ENCODE results near the gene PGR.

DNA sequence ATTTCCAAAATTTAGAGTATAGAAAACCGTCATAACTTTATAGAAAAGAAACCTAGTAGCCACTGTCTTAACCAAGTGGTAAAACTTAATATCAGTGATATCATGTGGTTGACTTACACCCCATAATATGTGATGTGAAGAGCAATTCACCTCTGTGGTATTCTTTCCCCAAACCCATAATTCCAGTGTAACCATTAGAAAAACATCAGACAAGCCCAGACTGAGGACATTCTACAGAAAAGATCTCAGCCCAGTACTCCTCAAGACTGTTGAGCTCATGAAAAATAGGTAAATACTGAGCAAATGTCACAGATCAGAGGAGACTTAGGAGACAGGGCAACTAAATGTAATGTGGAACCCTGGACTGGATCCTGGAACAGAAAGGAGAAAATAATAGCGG, 134.6 kb downstream of the PGR start:
- TF ChIP-seq, protein P1, sequence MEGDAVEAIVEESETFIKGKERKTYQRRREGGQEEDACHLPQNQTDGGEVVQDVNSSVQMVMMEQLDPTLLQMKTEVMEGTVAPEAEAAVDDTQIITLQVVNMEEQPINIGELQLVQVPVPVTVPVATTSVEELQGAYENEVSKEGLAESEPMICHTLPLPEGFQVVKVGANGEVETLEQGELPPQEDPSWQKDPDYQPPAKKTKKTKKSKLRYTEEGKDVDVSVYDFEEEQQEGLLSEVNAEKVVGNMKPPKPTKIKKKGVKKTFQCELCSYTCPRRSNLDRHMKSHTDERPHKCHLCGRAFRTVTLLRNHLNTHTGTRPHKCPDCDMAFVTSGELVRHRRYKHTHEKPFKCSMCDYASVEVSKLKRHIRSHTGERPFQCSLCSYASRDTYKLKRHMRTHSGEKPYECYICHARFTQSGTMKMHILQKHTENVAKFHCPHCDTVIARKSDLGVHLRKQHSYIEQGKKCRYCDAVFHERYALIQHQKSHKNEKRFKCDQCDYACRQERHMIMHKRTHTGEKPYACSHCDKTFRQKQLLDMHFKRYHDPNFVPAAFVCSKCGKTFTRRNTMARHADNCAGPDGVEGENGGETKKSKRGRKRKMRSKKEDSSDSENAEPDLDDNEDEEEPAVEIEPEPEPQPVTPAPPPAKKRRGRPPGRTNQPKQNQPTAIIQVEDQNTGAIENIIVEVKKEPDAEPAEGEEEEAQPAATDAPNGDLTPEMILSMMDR (conservative IDR thresholded peaks at IDR 0.05) = no peak
- no peak for TF ChIP-seq EZH2 (IDR thresholded peaks at IDR 0.05; ENCODE audit: low read depth)

All from PC-9 (cell line).